ENCODE measurements around the gene BICC1.

GRCh38 chr10:58856508-58857240 lies 344.0 kb downstream of the BICC1 start:
- TF ChIP-seq CTCF (IDR thresholded peaks at IDR 0.05; ENCODE audit: low read length) (no peak), EZH2 (IDR thresholded peaks at IDR 0.05; ENCODE audit: borderline replicate concordance, low read length) (no peak)

Measured in OCI-LY1 (cell line).